ENCODE data around the gene NUP85.
"Not testable (repeated sequence)": the region's sequence is repeated elsewhere in the genome, so short reads cannot be mapped to it uniquely, and the experiment has no call there.

Gene NUP85

DNA sequence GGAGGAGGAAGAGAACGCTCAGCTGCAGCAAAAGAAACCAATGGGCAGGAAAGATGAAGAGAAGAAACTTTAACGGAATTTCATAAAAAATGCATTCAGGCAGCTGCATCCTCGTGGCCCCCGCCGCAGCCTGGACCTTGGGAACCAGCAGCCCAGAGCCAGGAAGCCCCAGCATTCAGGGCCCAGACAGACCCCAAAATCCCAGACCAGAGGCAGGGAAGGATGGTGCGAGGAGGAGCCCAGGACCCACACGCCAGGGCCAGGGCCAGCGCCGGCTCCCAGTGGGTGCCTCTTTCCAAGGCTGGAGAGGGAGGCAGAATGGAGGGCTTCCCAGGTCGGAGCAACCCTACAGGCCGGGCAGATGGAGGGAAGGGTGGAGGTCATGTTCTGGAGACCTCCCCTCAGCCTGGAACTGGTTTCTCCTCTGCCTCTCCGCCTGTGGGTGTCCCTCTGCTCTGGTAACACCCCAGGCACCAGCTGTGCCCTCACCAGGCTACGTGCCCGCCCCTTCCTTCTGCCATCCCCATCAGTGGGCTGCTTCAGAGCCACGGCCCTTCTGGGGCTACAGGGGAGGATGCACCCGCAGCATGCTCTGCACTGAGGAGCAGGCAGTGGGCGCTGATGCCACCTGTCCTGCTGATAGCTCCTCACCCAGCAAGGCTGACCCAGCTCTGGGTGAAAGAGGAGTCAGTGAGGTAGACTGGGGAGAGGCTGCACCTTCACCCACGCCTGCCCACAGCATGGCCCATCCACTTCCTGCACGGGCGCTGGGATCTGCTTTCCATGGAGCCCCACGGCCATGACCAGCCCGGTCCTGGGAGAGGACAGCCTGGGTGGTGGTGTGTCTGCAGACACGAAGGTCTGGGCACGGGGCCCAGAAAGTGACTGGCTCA lies 66.7 kb downstream of the NUP85 start:
- DNase-seq, result no peak
- H3K36me3 Mint-ChIP-seq, result peaks cover 28 to 43% of the 10 kb centered on the region in 2 donors
- no peaks in the 10 kb centered on the region for H3K9me3 Mint-ChIP-seq
- peak overlapping the region; percentile 95 for H3K27ac Mint-ChIP-seq
- no peaks in the 10 kb centered on the region for H3K27me3 Mint-ChIP-seq
- no peak for ATAC-seq (replicated peaks)
- peaks cover 30 to 60% of the 10 kb centered on the region in 2 donors for H3K4me1 Mint-ChIP-seq
- H3K4me3 Mint-ChIP-seq, result peak overlapping the region; percentile 89 to 97

DNA sequence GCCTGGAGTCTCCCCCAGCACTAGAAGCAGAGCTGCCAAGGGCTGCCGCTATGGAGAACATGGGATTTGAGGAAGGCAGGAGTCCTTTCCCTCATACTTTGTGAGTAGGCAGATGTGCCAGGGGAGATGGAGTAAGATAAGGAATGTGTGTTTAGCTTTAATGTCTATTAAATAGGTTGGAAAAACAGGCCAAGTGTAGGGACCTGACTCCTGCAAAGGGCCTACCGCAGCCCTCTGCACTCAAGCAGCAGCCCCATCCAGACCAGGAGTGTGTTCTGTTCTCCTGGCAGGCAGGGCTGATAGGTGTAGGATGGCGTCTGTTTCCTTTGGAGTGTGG lies 67.3 kb downstream of the NUP85 start:
- no peak for ATAC-seq (replicated peaks)
- H3K27me3 Mint-ChIP-seq, result no peaks in the 10 kb centered on the region
- no peak for DNase-seq
- H3K36me3 Mint-ChIP-seq, result peaks cover 23 to 44% of the 10 kb centered on the region in 2 donors
- H3K4me3 Mint-ChIP-seq, result peak overlapping the region; percentile 89 to 97
- H3K9me3 Mint-ChIP-seq, result no peaks in the 10 kb centered on the region
- H3K4me1 Mint-ChIP-seq, result peaks cover 29 to 54% of the 10 kb centered on the region in 2 donors
- H3K27ac Mint-ChIP-seq, result peak overlapping the region; percentile 95

DNA sequence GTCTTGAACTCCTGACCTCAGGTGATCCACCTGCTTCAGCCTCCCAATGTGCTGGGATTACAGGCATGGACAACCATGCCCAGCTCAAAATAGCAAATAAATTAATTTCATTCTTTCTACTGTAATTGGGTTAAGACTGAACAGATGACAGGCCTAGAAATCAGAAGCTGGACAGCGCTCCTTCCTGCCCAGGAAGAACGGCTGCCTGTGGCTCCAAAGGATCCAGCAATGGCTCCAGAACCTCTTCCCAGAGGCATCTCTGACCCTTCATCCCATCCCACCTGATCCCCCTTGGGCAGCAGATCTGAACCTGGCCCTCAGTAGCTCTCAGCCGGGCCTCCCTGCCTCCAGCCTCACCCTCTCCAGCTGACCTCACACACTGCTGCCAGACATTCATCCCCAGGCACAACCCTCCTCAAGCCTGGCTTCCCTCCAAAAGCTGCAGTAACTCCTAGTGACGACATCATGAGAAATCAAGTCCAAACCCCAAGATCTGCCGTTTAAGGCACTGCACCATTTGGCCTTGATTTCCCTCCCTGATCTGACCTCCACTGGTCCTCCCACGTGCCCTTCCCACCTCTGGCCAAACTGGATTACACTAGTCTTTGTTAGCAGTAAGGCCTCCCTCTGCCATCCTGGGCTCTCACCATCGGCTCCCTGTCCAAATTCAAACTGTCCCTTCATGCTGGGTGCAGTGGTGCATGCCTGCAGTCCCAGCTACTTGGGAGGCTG lies 68.7 kb downstream of the NUP85 start:
- peaks cover 27 to 48% of the 10 kb centered on the region in 2 donors for H3K36me3 Mint-ChIP-seq
- no peak for ATAC-seq (replicated peaks)
- H3K4me3 Mint-ChIP-seq, result peak overlapping the region in 1 of 2 donors; percentile 7
- H3K4me1 Mint-ChIP-seq, result peaks cover 23 to 45% of the 10 kb centered on the region in 2 donors
- DNase-seq, result no peak
- H3K27ac Mint-ChIP-seq, result peak overlapping the region; percentile 89
- no peaks in the 10 kb centered on the region for H3K9me3 Mint-ChIP-seq
- H3K27me3 Mint-ChIP-seq, result no peaks in the 10 kb centered on the region

DNA sequence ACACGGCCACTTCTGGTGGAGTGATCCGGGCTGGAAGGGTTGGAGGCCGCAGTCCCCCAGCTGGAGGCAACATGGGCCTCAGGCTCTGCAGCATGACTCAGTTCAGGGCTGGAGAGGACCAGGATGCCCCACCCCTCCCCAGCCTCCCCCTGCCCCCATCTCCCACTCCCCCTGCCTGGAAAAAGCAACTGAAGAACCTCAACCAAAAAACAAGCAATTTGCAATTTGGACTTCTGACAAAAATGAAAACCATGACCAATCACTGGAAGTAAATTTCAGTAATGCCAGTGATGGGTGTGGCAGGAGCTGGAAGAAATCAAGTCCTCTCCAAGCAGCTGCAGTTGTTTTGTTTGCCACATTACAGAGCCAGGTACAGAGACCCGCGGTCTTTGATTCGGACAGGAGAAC lies 72.2 kb downstream of the NUP85 start:
- peaks cover 8 to 30% of the 10 kb centered on the region in 2 donors for H3K4me1 Mint-ChIP-seq
- no peak overlapping the region for H3K4me3 Mint-ChIP-seq
- ATAC-seq (replicated peaks), result no peak
- no peak overlapping the region for H3K27ac Mint-ChIP-seq
- DNase-seq, result no peak
- H3K9me3 Mint-ChIP-seq, result no peaks in the 10 kb centered on the region
- H3K36me3 Mint-ChIP-seq, result peaks cover 38 to 51% of the 10 kb centered on the region in 2 donors
- no peaks in the 10 kb centered on the region for H3K27me3 Mint-ChIP-seq

DNA sequence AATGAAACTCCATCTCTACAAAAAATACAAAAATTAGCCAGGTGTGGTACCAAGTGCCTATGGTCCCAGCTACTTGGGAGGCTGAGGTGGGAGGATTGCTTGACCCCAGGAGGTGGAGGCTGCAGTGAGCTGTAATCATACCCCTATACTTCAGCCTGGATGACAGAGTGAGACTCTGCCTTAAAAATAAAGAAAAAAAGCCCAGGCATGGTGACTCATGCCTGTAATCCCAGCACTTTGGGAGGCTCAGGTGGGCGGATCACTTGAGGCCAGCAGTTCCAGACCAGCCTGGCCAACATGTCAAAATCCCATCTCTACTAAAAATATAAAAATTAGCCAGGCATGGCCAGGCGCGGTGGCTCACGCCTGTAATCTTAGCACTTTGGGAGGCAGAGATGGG lies 74.7 kb downstream of the NUP85 start:
- not testable (repeated sequence) for DNase-seq; H3K9me3 Mint-ChIP-seq; H3K4me3 Mint-ChIP-seq; H3K27me3 Mint-ChIP-seq; ATAC-seq (replicated peaks)
- peaks cover 40 to 44% of the 10 kb centered on the region in 2 donors for H3K36me3 Mint-ChIP-seq
- peak overlapping the region; percentile 31 for H3K27ac Mint-ChIP-seq
- peaks cover 5 to 14% of the 10 kb centered on the region in 2 donors for H3K4me1 Mint-ChIP-seq

DNA sequence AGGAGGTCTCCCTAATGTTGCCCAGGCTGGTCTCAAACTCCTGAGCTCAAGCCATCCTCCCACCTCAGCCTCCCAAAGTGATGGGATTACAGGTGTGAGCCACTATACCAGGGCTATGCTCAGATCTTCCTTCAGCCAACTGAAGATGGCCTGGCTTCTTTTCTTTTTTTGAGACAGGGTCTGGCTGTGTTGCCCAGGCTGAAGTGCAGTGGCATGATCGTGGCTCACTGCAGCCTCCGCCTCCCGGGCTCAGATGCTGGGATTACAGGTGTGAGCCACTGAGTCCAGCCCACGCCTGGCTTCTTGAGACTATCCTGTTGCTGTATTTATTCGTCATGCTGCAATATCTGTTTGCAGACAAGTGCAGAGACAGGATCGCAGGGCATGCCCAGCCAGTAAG lies 79.6 kb downstream of the NUP85 start:
- H3K27ac Mint-ChIP-seq, result no peak overlapping the region
- ATAC-seq (replicated peaks) (no peak), DNase-seq (no peak)
- H3K4me3 Mint-ChIP-seq, result no peak overlapping the region
- H3K27me3 Mint-ChIP-seq, result no peaks in the 10 kb centered on the region
- H3K36me3 Mint-ChIP-seq, result peaks cover 49 to 50% of the 10 kb centered on the region in 2 donors
- peaks cover 17 to 44% of the 10 kb centered on the region in 2 donors for H3K4me1 Mint-ChIP-seq
- no peaks in the 10 kb centered on the region for H3K9me3 Mint-ChIP-seq

All from stimulated activated naive B cell treated with anti-CD40 and anti-IgM and Interleukin-4, amounts not matched to agents 10 μg/mL and 1 μg/mL and 100 μg/mL, for 72 hours (primary cell).